ENCODE measurements around the gene RUVBL2.

Gene RUVBL2

GRCh38 chr19:48989701-48990291, 3.9 kb upstream of the RUVBL2 start:
- DNase-seq: no peak

GRCh38 chr19:48990400-48990799, 3.3 kb upstream of the RUVBL2 start:
- no peak for DNase-seq

GRCh38 chr19:48991011-48991609, 2.6 kb upstream of the RUVBL2 start:
- no peak for DNase-seq

- DNase-seq: no peak
These were observed 1.7 kb upstream of the RUVBL2 start for GRCh38 chr19:48991873-48992580.

- DNase-seq: no peak
These were observed 1.0 kb upstream of the RUVBL2 start for GRCh38 chr19:48992581-48993174.

GRCh38 chr19:48994035-48994386, 324 bp downstream of the RUVBL2 start:
- DNase-seq: no peak

- DNase-seq: peak; percentile 41
These were observed 4.3 kb downstream of the RUVBL2 start for GRCh38 chr19:48997972-48998371.

- DNase-seq: no peak
These were observed 6.0 kb downstream of the RUVBL2 start for GRCh38 chr19:48999481-49000325.

- no peak for DNase-seq
These were observed 10.4 kb downstream of the RUVBL2 start for GRCh38 chr19:49004133-49004532.

- DNase-seq: no peak
These were observed 11.4 kb downstream of the RUVBL2 start for GRCh38 chr19:49004964-49005614.

- no peak for DNase-seq
These were observed 13.2 kb downstream of the RUVBL2 start for GRCh38 chr19:49006905-49007304.

GRCh38 chr19:49009828-49010227, 16.1 kb downstream of the RUVBL2 start:
- DNase-seq: no peak

- no peak for DNase-seq
These were observed 16.8 kb downstream of the RUVBL2 start for GRCh38 chr19:49010453-49010852.

- DNase-seq: no peak
These were observed 17.5 kb downstream of the RUVBL2 start for GRCh38 chr19:49011194-49011593.

- no peak for DNase-seq
These were observed 20.6 kb downstream of the RUVBL2 start for GRCh38 chr19:49014123-49014869.

- DNase-seq: no peak
These were observed 21.2 kb downstream of the RUVBL2 start for GRCh38 chr19:49014870-49015255.

GRCh38 chr19:49016067-49016839, 22.6 kb downstream of the RUVBL2 start:
- no peak for DNase-seq

GRCh38 chr19:49017041-49017665, 23.5 kb downstream of the RUVBL2 start, which contains the start of gene LHB:
Gene LHB (minus strand): TSS chr19:49017091. CDS start chr19:49017081, 10 bp downstream.
- DNase-seq: no peak

- peak; percentile 51 for DNase-seq
These were observed 24.1 kb downstream of the RUVBL2 start for GRCh38 chr19:49017666-49018351.
